ENCODE measurements around the gene TCEAL3. TPM values are rescaled to one million over a fixed set of nuclear protein-coding genes. Genes with fewer than 3 reads are reported as not detected.

Gene TCEAL3
- total RNA-seq, 1 donor from 2014 or later = 3.7 TPM

DNA sequence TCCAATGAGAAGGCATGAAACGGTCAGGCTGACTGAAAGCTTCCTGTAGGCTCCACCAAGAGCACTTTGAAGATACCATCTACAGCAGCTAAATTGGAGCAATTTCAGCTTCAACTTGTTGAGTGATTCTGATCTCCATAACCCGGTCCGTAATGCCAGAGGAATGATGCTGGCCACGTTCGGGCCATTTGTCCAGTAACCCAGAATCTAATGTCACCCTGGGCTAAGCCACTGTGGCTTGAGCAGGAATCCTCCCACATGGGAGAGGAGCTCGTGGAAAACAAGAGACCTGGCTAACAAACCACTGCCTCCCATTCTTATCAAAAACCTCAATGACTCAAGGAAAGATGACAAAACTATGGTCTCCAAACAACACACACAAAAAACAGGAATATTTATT is 36.6 kb upstream of the TCEAL3 start:
- TF ChIP-seq, protein P1, sequence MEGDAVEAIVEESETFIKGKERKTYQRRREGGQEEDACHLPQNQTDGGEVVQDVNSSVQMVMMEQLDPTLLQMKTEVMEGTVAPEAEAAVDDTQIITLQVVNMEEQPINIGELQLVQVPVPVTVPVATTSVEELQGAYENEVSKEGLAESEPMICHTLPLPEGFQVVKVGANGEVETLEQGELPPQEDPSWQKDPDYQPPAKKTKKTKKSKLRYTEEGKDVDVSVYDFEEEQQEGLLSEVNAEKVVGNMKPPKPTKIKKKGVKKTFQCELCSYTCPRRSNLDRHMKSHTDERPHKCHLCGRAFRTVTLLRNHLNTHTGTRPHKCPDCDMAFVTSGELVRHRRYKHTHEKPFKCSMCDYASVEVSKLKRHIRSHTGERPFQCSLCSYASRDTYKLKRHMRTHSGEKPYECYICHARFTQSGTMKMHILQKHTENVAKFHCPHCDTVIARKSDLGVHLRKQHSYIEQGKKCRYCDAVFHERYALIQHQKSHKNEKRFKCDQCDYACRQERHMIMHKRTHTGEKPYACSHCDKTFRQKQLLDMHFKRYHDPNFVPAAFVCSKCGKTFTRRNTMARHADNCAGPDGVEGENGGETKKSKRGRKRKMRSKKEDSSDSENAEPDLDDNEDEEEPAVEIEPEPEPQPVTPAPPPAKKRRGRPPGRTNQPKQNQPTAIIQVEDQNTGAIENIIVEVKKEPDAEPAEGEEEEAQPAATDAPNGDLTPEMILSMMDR (IDR thresholded peaks at IDR 0.05; ENCODE audit: insufficient read depth, low read length, severe bottlenecking) = no peak
- no peak for DNase-seq (ENCODE audit: low read depth)
- H3K4me3 ChIP-seq (ENCODE audit: low read depth, low read length) = no peak overlapping the region
- H3K36me3 ChIP-seq (ENCODE audit: control insufficient read depth, insufficient read depth, low read length) = no peaks in the 10 kb centered on the region
- H3K27me3 ChIP-seq (ENCODE audit: control insufficient read depth, insufficient read depth, low read length) = no peaks in the 10 kb centered on the region
- no peak for FAIRE-seq

DNA sequence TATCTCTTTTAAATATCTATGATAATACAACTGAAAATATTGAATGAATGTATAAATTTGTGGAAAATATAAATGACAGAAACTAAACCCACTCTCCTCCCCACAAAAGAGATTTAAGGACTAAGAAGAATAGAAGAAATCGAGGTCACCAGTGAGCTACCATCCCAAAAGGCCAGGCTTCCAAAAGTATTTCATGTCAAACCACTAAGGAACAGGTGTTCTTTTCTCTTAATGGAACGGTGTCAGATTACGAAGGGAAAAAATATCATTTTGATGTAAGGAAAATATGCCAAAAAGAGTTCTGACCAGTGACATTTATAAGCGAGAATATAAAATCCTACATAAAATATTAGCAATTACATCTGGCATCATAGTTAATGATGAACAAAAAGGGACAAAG is 36.0 kb upstream of the TCEAL3 start:
- Histone ChIP-seq H3K36me3 (ENCODE audit: control insufficient read depth, insufficient read depth, low read length) (no peaks in the 10 kb centered on the region), H3K4me3 (ENCODE audit: low read depth, low read length) (no peak overlapping the region), H3K27me3 (ENCODE audit: control insufficient read depth, insufficient read depth, low read length) (no peaks in the 10 kb centered on the region)
- FAIRE-seq = no peak
- DNase-seq (ENCODE audit: low read depth) = no peak
- TF ChIP-seq, protein P1 (IDR thresholded peaks at IDR 0.05; ENCODE audit: insufficient read depth, low read length, severe bottlenecking) = no peak

DNA sequence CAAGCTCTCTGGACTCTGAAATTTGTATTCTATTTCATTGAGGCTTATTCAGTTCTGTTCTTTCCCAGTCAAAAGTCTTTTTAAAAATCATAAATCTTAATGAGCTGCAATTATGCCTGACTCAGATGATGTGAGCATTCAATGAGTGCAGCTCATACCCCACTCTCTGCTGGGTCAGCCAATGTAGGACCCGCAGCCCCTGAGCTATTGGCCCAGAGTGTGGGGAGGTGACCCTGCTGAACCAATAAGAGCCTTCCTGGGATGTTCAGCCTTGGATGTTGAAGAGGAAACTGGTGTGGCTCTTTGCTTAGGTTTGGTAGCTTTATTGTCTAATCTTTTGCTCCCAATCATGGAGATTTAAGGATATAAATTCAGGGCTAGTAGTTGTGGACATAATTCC is 34.6 kb upstream of the TCEAL3 start:
- H3K27me3 ChIP-seq (ENCODE audit: control insufficient read depth, insufficient read depth, low read length) = no peaks in the 10 kb centered on the region
- H3K36me3 ChIP-seq (ENCODE audit: control insufficient read depth, insufficient read depth, low read length) = no peaks in the 10 kb centered on the region
- peak; percentile 32 for FAIRE-seq
- H3K4me3 ChIP-seq (ENCODE audit: low read depth, low read length) = no peak overlapping the region
- TF ChIP-seq, protein P1 (IDR thresholded peaks at IDR 0.05; ENCODE audit: insufficient read depth, low read length, severe bottlenecking) = no peak
- no peak for DNase-seq (ENCODE audit: low read depth)

DNA sequence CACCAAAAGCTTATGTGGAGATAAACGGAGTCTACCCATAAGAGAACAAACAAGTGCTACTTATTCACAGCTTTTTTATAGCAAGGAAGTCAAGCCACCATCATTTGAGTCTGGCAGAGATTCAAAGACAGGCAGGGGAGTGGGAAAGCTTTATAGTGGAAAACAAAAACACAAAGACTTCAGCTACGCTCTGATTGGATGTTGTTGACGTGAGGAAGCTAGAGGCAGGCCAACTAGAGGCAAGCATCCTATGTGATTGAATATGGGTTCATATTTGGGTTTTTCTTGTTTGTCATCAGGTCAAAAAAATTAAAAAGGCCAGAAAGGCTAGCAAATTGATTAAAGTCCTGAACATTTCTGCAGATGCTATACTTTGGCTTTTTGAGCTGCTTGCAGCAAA is 23.2 kb upstream of the TCEAL3 start:
- DNase-seq (ENCODE audit: low read depth) (no peak), FAIRE-seq (peak; percentile 32)
- Histone ChIP-seq H3K36me3 (ENCODE audit: control insufficient read depth, insufficient read depth, low read length) (no peaks in the 10 kb centered on the region), H3K4me3 (ENCODE audit: low read depth, low read length) (no peak overlapping the region), H3K27me3 (ENCODE audit: control insufficient read depth, insufficient read depth, low read length) (no peaks in the 10 kb centered on the region)
- TF ChIP-seq, protein P1 (IDR thresholded peaks at IDR 0.05; ENCODE audit: insufficient read depth, low read length, severe bottlenecking) = no peak

DNA sequence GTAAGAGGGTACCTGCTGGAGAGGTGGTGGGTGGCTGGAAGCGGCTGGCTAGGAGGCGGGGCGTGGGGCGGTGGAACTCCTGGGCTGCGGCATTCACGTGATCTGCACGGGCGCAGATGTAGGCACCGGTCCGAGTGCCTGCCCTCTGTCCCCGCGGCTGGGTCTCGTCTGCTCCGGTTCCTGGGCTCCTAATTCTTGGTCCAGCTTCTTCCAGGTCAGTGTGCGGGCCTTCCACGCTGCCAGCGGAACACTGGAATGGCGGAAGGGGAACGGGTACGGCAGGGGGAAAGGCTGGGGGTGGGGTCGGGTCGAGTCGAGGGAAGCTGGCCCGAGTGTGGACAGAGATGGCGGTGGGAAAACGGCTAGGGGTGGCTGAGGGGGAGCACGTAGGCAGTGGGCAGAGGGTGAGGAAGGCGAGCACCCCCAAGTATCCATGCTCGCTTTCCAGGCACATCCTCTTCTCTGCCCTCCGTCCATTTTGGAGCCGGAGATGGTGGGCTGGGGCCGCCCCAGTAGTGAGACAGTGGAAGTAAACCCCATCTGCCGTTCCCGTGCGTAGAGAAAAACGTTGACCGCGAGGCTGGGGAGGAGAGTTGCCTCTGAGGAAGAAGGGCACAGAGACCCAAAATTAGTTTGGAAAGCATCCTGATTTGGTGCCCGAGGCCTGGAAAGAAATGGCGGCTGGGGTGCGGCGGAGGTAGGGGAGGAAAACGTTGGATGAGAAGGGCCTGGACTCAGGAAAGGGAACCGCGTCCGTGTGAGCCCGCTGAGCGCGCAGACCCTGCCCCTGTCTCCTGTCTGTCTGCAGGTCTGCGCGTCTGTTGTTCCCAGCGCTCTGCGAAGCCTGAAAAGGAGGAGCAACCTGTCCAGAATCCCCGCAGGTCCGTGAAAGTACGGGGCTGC is 22.1 kb upstream of the TCEAL3 start, which contains the start of gene TCEAL4:
TCEAL4 (plus strand) TSS at position 105 of the 903 bp plus-strand sequence. CDS start 1,161 bp downstream, outside the sequence.
- no peaks in the 10 kb centered on the region for H3K27me3 ChIP-seq (ENCODE audit: control insufficient read depth, insufficient read depth, low read length)
- TF ChIP-seq, protein P1 (IDR thresholded peaks at IDR 0.05; ENCODE audit: insufficient read depth, low read length, severe bottlenecking) = no peak
- DNase-seq (ENCODE audit: low read depth) = peak; percentile 4
- FAIRE-seq = no peak
- H3K36me3 ChIP-seq (ENCODE audit: control insufficient read depth, insufficient read depth, low read length) = no peaks in the 10 kb centered on the region
- peak within 1 kb of the TSS; percentile 68 for H3K4me3 ChIP-seq (ENCODE audit: low read depth, low read length)
